Measurements from ENCODE around the gene GUCA2A. TPM values are rescaled to one million over a fixed set of nuclear protein-coding genes. Genes with fewer than 3 reads are reported as not detected.

Gene GUCA2A
- total RNA-seq, 4 donors from 2014 or later = not detected

- no peak overlapping the region for H3K27ac ChIP-seq
- no peaks in the 10 kb centered on the region for H3K9me3 ChIP-seq
- no peak overlapping the region for H3K4me3 ChIP-seq
- TF ChIP-seq CTCF (IDR thresholded peaks at IDR 0.05) = no peak
- TF ChIP-seq EP300 (IDR thresholded peaks at IDR 0.05) = no peak
- no peak for TF ChIP-seq POLR2A (IDR thresholded peaks at IDR 0.05)
- peaks cover 0 to 26% (median 0%) of the 10 kb centered on the region in 4 donors for H3K4me1 ChIP-seq
- no peaks in the 10 kb centered on the region for H3K27me3 ChIP-seq
- WGBS, 2 donors = 89 to 92% methylated on average over 7 of the region's 7 CpGs
- H3K36me3 ChIP-seq = peaks cover 0 to 51% (median 3%) of the 10 kb centered on the region in 3 donors
- DNase-seq (ENCODE audit: low spot score in 2 of 2) = no peak
Measured at GRCh38 chr1:42183210-42183956, 18.8 kb upstream of the GUCA2A start.

DNA sequence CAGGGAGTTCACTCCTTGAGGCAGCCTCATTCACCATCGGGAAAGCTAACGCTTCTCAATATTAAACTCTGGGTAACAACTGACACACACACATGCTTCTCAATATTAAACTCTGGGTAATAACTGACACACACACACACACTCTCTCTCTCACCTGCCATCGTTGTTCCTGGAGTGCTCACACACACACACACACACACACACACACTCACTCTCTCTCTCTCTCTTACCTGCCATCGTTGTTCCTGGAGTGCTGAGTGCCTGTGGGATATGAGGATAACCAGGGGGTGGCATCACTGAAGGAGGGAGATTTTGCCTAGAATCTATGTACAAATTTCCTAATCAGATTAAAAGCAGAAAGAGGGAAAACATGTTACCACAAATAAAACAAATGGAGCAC, 17.1 kb upstream of the GUCA2A start:
- Histone ChIP-seq H3K36me3 (peaks cover 0 to 38% (median 0%) of the 10 kb centered on the region in 3 donors), H3K4me1 (peaks cover 0 to 42% (median 4%) of the 10 kb centered on the region in 4 donors), H3K9me3 (no peaks in the 10 kb centered on the region), H3K27me3 (no peaks in the 10 kb centered on the region), H3K4me3 (no peak overlapping the region), H3K27ac (no peak overlapping the region)
- TF ChIP-seq CTCF (IDR thresholded peaks at IDR 0.05) (no peak), EP300 (IDR thresholded peaks at IDR 0.05) (no peak), POLR2A (IDR thresholded peaks at IDR 0.05) (no peak)
- 89 to 91% methylated on average over 4 of the region's 4 CpGs for WGBS, 2 donors
- no peak for DNase-seq (ENCODE audit: low spot score in 2 of 2)

GRCh38 chr1:42179900-42180329, 15.4 kb upstream of the GUCA2A start:
- Histone ChIP-seq H3K4me3 (no peak overlapping the region), H3K9me3 (no peaks in the 10 kb centered on the region), H3K4me1 (peaks cover 0 to 46% (median 7%) of the 10 kb centered on the region in 4 donors), H3K27ac (peak overlapping the region in 2 of 4 donors; percentile 13 to 41), H3K36me3 (peaks cover 0 to 32% (median 0%) of the 10 kb centered on the region in 3 donors), H3K27me3 (no peaks in the 10 kb centered on the region)
- TF ChIP-seq EP300 (IDR thresholded peaks at IDR 0.05) (no peak), POLR2A (IDR thresholded peaks at IDR 0.05) (no peak), CTCF (IDR thresholded peaks at IDR 0.05) (no peak)
- no peak for DNase-seq (ENCODE audit: low spot score in 2 of 2)
- 58 to 64% methylated on average over 4 of the region's 4 CpGs for WGBS, 2 donors

DNA sequence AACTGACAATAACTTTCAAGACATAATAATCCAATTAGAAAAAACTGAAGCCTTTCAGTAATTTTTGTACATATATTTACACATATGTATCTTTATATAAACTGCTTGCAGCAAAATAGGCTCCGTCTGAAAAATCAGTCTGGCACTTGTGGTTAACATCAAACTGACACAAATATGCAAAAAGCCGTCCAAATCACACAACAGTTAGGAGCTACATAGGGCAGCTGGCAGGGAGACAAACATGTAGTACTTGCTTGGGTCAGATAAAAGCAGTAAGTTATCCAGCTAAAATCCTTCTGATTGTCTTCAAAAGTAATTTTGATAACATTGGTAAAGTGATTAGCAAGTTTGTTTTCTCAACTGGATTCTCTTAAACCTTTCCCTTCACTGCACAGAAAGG, 14.7 kb upstream of the GUCA2A start:
- Histone ChIP-seq H3K27ac (peak overlapping the region in 1 of 4 donors; percentile 31), H3K9me3 (no peaks in the 10 kb centered on the region), H3K36me3 (peaks cover 0 to 26% (median 0%) of the 10 kb centered on the region in 3 donors), H3K27me3 (no peaks in the 10 kb centered on the region), H3K4me3 (no peak overlapping the region), H3K4me1 (peaks cover 0 to 50% (median 7%) of the 10 kb centered on the region in 4 donors)
- DNase-seq (ENCODE audit: low spot score in 2 of 2) = no peak
- TF ChIP-seq CTCF (IDR thresholded peaks at IDR 0.05) (no peak), POLR2A (IDR thresholded peaks at IDR 0.05) (no peak), EP300 (IDR thresholded peaks at IDR 0.05) (no peak)
- 13 to 16% methylated on average over 2 of the region's 2 CpGs for WGBS, 2 donors

- Histone ChIP-seq H3K4me1 (peaks cover 0 to 61% (median 7%) of the 10 kb centered on the region in 4 donors), H3K27ac (peak overlapping the region in 1 of 4 donors; percentile 25), H3K36me3 (peaks cover 0 to 25% (median 0%) of the 10 kb centered on the region in 3 donors), H3K4me3 (no peak overlapping the region), H3K9me3 (no peaks in the 10 kb centered on the region), H3K27me3 (no peaks in the 10 kb centered on the region)
- no peak for DNase-seq (ENCODE audit: low spot score in 2 of 2)
- TF ChIP-seq CTCF (IDR thresholded peaks at IDR 0.05) = no peak
- no peak for TF ChIP-seq EP300 (IDR thresholded peaks at IDR 0.05)
- TF ChIP-seq POLR2A (IDR thresholded peaks at IDR 0.05) = no peak
- WGBS, 2 donors = 61 to 70% methylated on average over 3 of the region's 3 CpGs
Measured at GRCh38 chr1:42178249-42178648, 13.7 kb upstream of the GUCA2A start.
